ENCODE measurements around the gene SH3TC1. TPM values are rescaled to one million over a fixed set of nuclear protein-coding genes. Genes with fewer than 3 reads are reported as not detected.

Gene SH3TC1
- polyA plus RNA-seq, 2 of the 4 experiments (the other 2 are of a cell fraction): 2.8 to 7.4 TPM

DNA sequence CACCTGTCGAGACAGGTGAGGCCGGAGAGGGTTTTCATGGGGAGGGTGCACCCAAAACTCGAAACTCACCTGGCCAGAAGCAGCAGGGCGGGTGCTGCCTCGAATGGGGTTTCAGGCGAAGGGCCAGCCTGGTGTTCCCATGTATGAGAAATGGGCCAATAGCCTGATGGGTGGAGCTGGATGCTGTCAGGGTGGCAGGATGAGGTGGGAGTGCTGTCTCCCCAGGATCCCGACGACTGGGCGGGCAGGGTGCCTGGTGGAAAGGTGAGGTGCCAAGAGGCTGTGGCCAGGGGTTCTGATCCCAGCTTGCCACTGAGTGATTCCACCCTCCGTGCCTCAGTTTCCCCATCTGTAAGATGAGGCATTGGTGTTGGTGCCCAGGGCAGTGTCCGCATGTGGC is 16.8 kb upstream of the SH3TC1 start:
- no peaks in the 10 kb centered on the region for H3K9me3 ChIP-seq
- TF ChIP-seq TP53 (CRISPR knock-in tag; IDR thresholded peaks at IDR 0.05) (no peak), CEBPB (IDR thresholded peaks at IDR 0.05) (no peak), ZSCAN20 (CRISPR knock-in tag; IDR thresholded peaks at IDR 0.05) (no peak), FOSL2 (IDR thresholded peaks at IDR 0.05) (no peak), FOSL2 (CRISPR knock-in tag; IDR thresholded peaks at IDR 0.05) (no peak), HOXB5 (CRISPR knock-in tag; IDR thresholded peaks at IDR 0.05) (no peak), BHLHE40 (IDR thresholded peaks at IDR 0.05; ENCODE audit: low read depth, low read length) (no peak), EHMT2 (IDR thresholded peaks at IDR 0.05; ENCODE audit: low read depth) (no peak), ZNF302 (CRISPR knock-in tag; IDR thresholded peaks at IDR 0.05) (no peak), CBX8 (IDR thresholded peaks at IDR 0.05) (no peak), ZFP36 (IDR thresholded peaks at IDR 0.05; ENCODE audit: borderline replicate concordance, partially characterized antibody) (no peak)
- TF ChIP-seq, protein P1, sequence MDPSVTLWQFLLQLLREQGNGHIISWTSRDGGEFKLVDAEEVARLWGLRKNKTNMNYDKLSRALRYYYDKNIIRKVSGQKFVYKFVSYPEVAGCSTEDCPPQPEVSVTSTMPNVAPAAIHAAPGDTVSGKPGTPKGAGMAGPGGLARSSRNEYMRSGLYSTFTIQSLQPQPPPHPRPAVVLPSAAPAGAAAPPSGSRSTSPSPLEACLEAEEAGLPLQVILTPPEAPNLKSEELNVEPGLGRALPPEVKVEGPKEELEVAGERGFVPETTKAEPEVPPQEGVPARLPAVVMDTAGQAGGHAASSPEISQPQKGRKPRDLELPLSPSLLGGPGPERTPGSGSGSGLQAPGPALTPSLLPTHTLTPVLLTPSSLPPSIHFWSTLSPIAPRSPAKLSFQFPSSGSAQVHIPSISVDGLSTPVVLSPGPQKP (IDR thresholded peaks at IDR 0.05; ENCODE audit: low read depth, low read length): no peak
- TF ChIP-seq, protein P2, sequence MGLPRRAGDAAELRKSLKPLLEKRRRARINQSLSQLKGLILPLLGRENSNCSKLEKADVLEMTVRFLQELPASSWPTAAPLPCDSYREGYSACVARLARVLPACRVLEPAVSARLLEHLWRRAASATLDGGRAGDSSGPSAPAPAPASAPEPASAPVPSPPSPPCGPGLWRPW (IDR thresholded peaks at IDR 0.05): no peak
- POLR2A ChIA-PET: no interaction called here
- DNase-seq (ENCODE audit: low read depth in 1 of 2, low spot score in 1 of 2) (no peak), FAIRE-seq (no peak), ATAC-seq (no peak)
- H3K27ac ChIP-seq: peak overlapping the region; percentile 77 to 87; a peak in 5 of 6 replicates
- peak overlapping the region; percentile 75 for H3K4me2 ChIP-seq
- WGBS (ENCODE audit: missing lambda C conversion rate): 86% methylated on average over 8 of the region's 11 CpGs
- CTCF ChIA-PET: interaction anchor here (8.0 kb wide), 1 partner anchor 13 kb away, joined by 122 read pairs; the partner anchor contains the start of gene SH3TC1
- peaks cover 39% of the 10 kb centered on the region for H3K4me1 ChIP-seq
- H3K4me3 ChIP-seq: no peak overlapping the region

DNA sequence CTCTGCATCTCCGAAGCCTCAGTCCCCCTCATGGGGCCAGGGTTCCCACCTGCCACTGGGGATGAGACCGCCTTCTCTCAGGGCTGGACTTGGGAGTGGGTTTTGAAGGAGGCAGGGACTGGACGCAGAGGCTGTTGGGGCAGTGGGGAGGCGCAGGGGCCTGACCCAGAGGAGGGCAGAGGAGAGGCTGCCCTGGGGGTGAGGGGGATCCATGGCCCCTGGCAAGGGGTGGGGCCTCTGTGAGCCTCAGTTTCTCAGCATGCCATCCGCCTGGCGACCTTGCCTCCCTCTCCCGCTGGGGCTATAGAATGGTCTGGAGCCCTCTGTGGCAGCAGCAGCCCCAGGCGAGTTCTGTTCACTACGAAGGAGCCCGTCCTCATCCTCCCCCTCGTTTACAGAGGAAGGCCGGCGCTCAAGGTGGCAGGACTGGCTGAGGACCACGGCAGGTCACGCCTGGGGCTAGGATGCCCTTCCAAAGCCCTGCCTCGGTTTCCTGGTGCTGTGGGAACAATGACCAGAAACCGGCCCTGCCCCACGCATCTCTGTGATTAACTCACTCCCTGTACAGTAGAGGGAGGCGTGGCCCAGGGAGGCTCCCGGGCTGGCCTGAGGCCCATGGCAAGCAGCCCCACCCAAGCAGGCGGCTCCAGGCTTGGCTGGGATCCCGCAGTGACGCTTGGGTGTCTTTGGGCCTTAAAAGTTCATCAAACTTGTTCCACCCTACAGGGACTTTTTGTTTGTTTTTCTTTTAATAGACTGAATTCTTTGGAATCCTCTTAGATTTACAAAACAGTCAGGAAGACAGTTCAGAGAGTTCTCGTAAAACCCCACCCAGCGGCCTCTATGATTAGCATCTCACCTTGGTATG is 16.0 kb upstream of the SH3TC1 start:
- Histone ChIP-seq H3K4me3 (no peak overlapping the region; the same call in 2 of the 3 replicates), H3K27ac (peak overlapping the region; percentile 77 to 87), H3K4me2 (peak overlapping the region; percentile 75), H3K4me1 (peaks cover 46% of the 10 kb centered on the region), H3K9me3 (no peaks in the 10 kb centered on the region)
- TF ChIP-seq ZFP36 (IDR thresholded peaks at IDR 0.05; ENCODE audit: borderline replicate concordance, partially characterized antibody) (no peak), POLR2AphosphoS2 (conservative IDR thresholded peaks at IDR 0.05; ENCODE audit: low read length) (no peak), CHD2 (IDR thresholded peaks at IDR 0.05; ENCODE audit: low read length, partially characterized antibody) (no peak), RNF2 (IDR thresholded peaks at IDR 0.05; ENCODE audit: borderline replicate concordance, low read depth) (no peak), EHMT2 (IDR thresholded peaks at IDR 0.05; ENCODE audit: low read depth) (no peak), ESRRA (IDR thresholded peaks at IDR 0.05; ENCODE audit: borderline replicate concordance, low read length) (no peak), RAD21 (conservative IDR thresholded peaks at IDR 0.05 in 1 of 2, IDR thresholded peaks at IDR 0.05 in 1 of 2) (no peak), PHF8 (IDR thresholded peaks at IDR 0.05; ENCODE audit: borderline replicate concordance, low read depth) (no peak), TP53 (CRISPR knock-in tag; IDR thresholded peaks at IDR 0.05) (no peak), KDM5A (IDR thresholded peaks at IDR 0.05) (no peak), CBX2 (IDR thresholded peaks at IDR 0.05; ENCODE audit: borderline replicate concordance, low read depth) (no peak)
- TF ChIP-seq, protein P3, sequence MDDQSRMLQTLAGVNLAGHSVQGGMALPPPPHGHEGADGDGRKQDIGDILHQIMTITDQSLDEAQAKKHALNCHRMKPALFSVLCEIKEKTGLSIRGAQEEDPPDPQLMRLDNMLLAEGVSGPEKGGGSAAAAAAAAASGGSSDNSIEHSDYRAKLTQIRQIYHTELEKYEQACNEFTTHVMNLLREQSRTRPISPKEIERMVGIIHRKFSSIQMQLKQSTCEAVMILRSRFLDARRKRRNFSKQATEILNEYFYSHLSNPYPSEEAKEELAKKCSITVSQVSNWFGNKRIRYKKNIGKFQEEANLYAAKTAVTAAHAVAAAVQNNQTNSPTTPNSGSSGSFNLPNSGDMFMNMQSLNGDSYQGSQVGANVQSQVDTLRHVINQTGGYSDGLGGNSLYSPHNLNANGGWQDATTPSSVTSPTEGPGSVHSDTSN (IDR thresholded peaks at IDR 0.05): no peak
- TF ChIP-seq, protein P4, sequence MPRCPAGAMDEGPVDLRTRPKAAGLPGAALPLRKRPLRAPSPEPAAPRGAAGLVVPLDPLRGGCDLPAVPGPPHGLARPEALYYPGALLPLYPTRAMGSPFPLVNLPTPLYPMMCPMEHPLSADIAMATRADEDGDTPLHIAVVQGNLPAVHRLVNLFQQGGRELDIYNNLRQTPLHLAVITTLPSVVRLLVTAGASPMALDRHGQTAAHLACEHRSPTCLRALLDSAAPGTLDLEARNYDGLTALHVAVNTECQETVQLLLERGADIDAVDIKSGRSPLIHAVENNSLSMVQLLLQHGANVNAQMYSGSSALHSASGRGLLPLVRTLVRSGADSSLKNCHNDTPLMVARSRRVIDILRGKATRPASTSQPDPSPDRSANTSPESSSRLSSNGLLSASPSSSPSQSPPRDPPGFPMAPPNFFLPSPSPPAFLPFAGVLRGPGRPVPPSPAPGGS (IDR thresholded peaks at IDR 0.05): no peak
- CTCF ChIA-PET: interaction anchor here (0.6 to 8.0 kb wide), 2 partner anchors 12 kb away, joined by 3 to 122 read pairs; partner anchors contain the start of gene SH3TC1
- peak; percentile 53 to 85 for DNase-seq (ENCODE audit: low read depth in 1 of 2, low spot score in 1 of 2)
- FAIRE-seq: no peak
- ATAC-seq: peak; percentile 80 to 85
- 12% methylated on average over 14 of the region's 25 CpGs for WGBS (ENCODE audit: missing lambda C conversion rate)
- POLR2A ChIA-PET: no interaction called here
